Stimulated activated CD4-positive, alpha-beta T cell treated with anti-CD3 and anti-CD28 coated beads, TNF-alpha, amount 100 ng/mL, for 24 hours (primary cell): ENCODE measurements around the gene ADH4.
"Not testable (repeated sequence)": the region's sequence is repeated elsewhere in the genome, so short reads cannot be mapped to it uniquely, and the experiment has no call there.

Experiments used
- DNase-seq, 3 experiments: peaks; one replicate each; pipeline ENCODE4 v3.0.0-alpha.2; 2020; ENCODE audit warnings: low read depth in 3 of 3

ADH4 gene

DNA sequence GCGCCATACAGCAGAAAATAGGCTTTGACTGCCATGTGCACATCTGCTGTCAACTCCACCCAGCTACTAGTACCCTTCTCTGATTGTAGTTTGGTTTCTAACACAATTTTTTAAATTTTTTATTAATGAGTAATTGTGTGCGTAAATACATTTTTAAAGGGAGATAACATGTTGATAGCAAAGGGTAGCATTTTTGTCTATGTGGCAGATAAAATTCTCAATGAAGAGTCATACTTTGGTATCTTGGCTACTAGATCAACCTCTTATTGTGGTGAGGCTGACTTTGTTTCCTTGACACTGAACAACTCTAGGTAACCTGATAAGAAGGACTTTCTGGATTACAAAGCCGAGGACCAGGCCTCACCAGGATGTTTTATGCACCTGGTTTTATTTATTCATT is 9.5 kb downstream of the ADH4 start:
- no peak for DNase-seq

GRCh38 chr4:99131378-99131777 is 12.7 kb downstream of the ADH4 start:
- DNase-seq, result no peak

GRCh38 chr4:99126376-99126775 is 17.7 kb downstream of the ADH4 start:
- DNase-seq, result no peak

DNA sequence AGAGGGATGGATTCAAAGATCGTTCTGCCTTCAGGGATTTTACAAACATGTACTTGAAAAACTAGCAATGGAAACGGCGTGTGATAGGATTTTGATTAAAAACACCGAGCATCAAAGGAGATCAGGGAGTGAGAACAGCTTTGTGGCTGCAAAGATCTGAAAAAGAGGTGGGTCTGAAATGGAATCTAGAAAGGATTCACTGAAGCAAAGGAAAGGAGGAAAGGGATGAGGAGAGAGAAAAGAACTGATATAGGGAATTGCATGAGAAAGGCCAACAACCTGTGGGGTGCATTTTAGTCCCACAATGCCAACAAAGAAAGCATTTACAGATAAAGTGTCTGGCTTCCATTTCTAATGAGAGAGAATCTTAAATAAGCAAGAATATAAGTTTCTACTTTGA is 23.1 kb downstream of the ADH4 start:
- no peak for DNase-seq

GRCh38 chr4:99120501-99120900 is 23.6 kb downstream of the ADH4 start:
- DNase-seq, result no peak

DNA sequence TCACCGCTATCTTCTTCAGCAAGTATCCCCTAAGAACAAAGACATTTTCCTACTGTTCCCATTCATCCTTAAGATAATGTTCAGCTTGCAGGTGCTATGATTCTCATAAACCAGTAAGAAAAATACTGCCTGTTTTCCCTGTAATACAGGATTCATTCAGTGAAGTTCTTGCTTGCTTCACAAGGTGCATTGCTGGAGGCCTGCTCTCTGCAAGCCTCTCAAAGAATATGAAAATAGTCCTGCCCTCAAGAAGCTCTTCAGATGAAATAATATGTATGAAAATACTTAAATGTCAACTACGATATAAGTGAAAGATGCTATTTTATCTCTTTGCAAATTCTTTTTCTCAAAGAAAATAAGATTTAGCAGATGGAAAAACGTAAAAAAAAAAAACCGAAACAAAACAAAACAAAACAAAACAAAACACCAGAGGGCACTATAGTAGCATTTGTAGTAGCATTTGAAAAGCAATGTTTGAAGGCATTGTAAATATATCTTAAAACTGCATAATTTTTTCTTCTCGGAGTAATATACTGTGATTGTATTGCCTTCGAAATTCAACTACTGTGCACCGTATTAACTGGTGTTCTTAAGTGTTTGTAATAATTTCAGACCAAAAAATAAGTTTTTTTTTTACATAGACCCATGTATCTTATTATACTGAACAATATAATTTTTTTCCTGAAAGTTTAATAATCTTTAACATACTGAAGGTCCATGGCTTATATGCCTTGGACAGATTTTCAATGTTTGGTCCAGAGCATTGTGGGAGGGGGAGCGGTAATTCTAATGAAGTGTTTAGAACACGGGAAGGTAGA is 26.0 kb downstream of the ADH4 start:
- no peak for DNase-seq

- not testable (repeated sequence) for DNase-seq
Observed at GRCh38 chr4:99117122-99117841, 26.8 kb downstream of the ADH4 start.

- not testable (repeated sequence) for DNase-seq
Observed at GRCh38 chr4:99109286-99109685, 34.8 kb downstream of the ADH4 start.

DNA sequence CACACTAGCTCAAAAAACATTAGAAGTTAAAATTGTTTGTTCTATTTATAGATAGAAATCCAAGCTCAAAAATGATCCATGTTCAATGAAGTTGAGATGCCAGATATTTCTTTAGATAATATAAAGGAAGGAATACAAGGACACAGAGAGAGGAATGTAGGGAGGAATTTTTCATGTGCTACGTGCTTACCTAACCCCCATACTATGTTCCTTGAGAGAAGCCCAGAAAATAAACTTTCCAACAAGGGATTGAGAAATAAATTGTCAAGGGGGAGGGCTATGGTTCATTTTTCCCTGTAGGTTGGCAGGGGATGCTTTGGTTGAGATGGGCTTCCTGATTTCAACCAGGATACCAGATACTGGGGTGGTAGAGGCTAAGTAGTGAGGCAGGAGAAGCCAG is 39.9 kb downstream of the ADH4 start:
- no peak for DNase-seq

DNA sequence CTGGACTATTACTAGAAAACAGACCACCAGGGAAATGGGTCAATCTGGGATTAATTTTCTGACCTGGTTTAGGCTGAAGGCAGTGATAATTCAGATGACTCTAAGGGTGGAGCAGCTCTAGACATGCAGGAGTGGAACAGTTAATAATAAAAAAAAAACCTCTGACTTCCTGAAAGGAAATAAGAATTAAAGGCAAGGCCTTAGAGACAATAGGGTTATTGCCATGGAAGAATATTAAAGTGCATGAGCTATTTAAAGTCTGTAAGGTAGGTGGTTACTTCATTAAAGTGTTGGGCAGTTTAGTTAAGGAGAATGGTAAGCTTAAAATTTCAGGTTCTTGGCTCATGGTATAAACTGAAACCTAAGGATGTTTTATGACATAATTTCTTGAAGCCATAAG is 40.9 kb downstream of the ADH4 start:
- no peak for DNase-seq

DNA sequence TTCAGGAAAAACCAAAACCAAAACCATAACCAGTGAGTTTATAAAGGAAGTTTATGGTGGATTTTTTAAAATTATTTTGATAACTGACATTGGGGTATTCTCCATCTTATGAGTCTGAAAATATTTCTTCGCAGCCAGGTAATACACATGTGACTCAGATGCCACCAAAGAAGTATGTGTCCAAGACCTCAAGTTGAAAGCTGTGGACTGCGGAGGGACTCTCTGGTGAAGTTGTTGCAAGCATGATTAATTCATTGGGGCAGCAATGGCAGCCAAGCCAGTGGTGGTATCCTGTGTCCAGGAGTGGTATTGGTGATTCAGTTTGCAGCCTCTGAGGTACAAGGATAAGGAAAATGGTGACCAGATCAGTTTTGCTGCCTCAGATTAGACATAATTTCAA is 41.5 kb downstream of the ADH4 start:
- no peak for DNase-seq

DNA sequence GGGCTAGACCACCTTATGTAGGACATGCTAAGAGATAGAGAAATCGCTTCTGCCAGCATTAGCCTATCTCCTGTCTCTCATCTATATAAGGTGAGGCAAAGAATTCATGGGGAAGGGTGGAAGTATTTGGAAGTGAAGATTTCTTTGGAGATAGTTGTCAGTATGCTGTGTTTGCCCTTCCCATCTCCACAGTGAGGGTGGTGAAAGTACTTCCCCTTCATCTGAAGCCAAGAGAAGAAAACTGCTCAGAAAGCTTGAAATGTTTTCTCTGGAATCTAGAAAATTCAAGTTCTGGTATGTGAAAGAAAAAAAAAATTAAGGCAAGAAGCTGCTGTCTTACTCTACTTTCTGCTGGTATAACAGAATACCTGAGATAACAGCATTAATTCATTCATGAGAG is 43.2 kb downstream of the ADH4 start:
- DNase-seq, result no peak

DNA sequence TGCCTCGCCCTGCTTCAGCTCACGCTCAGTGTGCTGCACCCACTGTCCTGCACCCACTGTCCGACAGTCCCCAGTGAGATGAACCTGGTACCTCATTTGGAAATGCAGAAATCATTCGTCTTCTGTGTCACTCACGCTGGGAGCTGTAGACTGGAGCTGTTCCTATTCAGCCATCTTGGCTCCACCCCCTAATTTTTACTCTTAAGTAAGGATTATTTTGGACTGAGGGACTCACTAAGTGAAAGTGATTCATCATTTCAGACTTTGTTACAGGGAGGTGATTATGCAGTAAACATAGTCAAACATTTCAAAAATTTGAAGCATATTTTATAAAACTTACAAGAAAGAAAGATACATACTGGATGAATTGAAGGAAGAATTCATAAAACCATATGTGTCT is 44.3 kb downstream of the ADH4 start:
- not testable (repeated sequence) for DNase-seq

DNA sequence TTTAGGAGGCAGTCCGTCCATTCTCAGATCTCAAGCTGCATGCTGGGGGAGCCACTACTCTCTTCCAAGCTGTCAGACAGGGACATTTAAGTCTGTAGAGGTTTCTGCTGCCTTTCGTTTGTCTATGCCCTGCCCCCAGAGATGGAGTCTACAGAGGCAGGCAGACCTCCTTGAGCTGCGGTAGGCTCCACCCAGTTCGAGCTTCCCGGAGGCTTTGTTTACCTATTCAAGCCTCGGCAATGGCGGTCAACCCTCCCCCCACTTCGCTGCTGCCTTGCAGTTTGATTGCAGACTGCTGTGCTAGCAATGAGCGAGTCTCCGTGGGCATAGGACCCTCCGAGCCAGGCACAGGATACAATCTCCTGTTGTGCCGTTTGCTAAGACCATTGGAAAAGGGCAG is 44.8 kb downstream of the ADH4 start:
- no peak for DNase-seq

GRCh38 chr4:99091841-99092240 is 52.3 kb downstream of the ADH4 start:
- not testable (repeated sequence) for DNase-seq

DNA sequence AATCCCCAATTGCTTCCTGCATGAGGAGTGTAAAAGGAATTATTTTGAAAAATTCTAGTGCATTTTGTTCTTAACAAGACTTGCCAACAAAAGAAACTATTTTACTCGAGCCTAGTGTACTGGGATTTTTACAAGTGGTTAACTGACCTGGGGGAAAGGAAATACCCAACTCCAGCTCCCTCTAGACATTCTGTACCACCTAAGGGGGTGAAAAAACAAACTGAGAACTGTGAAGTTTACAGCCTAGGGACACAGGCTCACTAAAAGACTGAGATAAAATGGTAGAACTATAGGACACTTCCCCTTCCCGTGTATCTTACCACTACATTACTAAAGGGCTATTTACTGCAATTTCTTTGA is 52.9 kb downstream of the ADH4 start:
- no peak for DNase-seq

DNA sequence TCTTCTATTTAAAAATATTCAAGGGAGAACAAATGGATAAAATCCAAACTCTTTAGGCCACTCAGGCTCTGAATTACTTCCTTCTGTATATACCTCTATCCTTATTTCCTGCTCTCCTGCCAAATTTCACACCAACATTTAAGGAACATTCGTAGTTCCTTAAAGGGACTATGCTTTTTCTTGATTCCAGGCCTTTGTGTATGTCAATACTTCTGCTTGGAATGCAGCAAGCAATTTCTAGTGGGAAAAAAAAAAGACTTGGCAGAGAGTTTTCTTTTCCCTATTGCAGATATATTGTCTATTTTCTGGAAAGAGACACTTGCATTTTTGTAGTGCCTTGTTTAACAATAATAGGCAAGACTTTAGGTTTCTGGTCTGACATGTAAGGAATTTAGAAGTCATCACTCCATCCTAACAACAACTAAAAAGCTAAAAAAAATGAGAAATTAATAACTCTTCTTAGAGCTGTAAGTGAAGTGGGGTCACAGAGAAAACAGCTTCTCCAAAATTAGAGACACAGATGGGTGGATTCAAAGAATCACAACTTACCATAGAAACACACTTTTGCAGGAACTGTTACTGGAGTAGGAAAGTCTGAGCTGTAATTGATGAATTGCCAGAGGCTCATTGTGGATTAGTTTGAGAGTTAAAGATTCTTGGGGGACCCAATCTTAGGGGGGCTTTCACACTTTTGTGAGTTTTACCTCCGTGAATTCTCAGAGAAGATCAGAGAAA is 53.4 kb downstream of the ADH4 start:
- DNase-seq, result no peak

GRCh38 chr4:99088481-99089365 is 55.4 kb downstream of the ADH4 start, which contains the start of gene ADH5:
ADH5 (minus strand) TSS chr4:99088788; CDS start chr4:99088700, 88 bp downstream.
- peak; percentile 84 to 89 (median 86) for DNase-seq

DNA sequence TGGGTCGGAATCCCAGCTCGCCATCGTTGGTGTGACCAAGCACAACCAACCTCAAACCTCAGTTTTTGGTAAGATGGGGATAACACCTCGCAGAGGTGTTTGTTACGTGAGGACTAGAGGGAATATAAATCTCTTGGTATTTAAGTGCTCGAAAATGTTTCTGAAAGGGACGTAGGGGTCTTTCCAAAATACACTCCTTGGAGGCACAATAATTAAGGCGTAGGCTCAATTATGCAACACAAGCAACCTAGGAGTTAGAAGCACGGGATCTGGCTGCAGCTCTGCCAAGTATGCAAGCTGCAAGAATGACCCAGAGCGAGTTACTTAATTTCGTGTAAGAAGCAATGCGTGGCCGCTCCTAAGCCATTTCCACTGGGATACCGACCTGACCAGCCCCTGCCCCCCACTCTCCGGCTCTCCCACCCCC is 56.1 kb downstream of the ADH4 start:
- DNase-seq, result peak in 1 of 3 experiments; percentile 0

- no peak for DNase-seq
Observed at GRCh38 chr4:99084595-99084994, 59.5 kb downstream of the ADH4 start.

GRCh38 chr4:99082192-99082591 is 61.9 kb downstream of the ADH4 start:
- DNase-seq, result no peak
